GM23338 (cell line): ENCODE results near the gene RNU1-3. TPM values are rescaled to one million over a fixed set of nuclear protein-coding genes. Genes with fewer than 3 reads are reported as not detected.
"Not testable (repeated sequence)": the region's sequence is repeated elsewhere in the genome, so short reads cannot be mapped to it uniquely, and the experiment has no call there.

ENCODE experiments used
- ATAC-seq: fragments of 200-7000 bp; cut with Tn5 transposase; 3 replicates; pipeline ENCODE4 v1.9.1; 2020
- DNase-seq: peaks from one replicate; pipeline ENCODE4 v3.0.0-alpha.2; 2015; ENCODE audit warnings: low spot score
- H2AFZ ChIP-seq: fragments of 200-600 bp; sonication (generic); 2 replicates; pipeline ENCODE4 v1.8.0; 2016; ENCODE audit warnings: antibody characterized with exemption, mild to moderate bottlenecking, moderate library complexity
- H3F3A ChIP-seq: fragments of 200-600 bp; sonication (generic); replicated peaks from 2 replicates; pipeline ENCODE4 v1.8.0; 2017; ENCODE audit warnings: antibody characterized with exemption, mixed run types, low read depth
- H3K27ac ChIP-seq: fragments of 200-600 bp; sonication (generic); 2 replicates; pipeline ENCODE4 v1.6.1; 2016; ENCODE audit warnings: low read depth
- H3K27me3 ChIP-seq: fragments of 200-600 bp; sonication (generic); 2 replicates; pipeline ENCODE4 v1.8.0; 2016; ENCODE audit warnings: mild to moderate bottlenecking, mixed run types, moderate library complexity; ENCODE audit not compliant: insufficient read depth
- H3K36me3 ChIP-seq: fragments of 200-600 bp; sonication (generic); 2 replicates; pipeline ENCODE4 v1.8.0; 2016; ENCODE audit warnings: mild to moderate bottlenecking; ENCODE audit not compliant: insufficient read depth
- H3K4me1 ChIP-seq: fragments of 200-600 bp; sonication (generic); 2 replicates; pipeline ENCODE4 v1.8.0; 2016; ENCODE audit warnings: mild to moderate bottlenecking, moderate library complexity; ENCODE audit not compliant: insufficient read depth
- H3K4me2 ChIP-seq: fragments of 200-600 bp; sonication (generic); 2 replicates; pipeline ENCODE4 v1.7.1; 2017; ENCODE audit warnings: mixed run types
- H3K4me3 ChIP-seq: fragments of 200-600 bp; sonication (generic); 2 replicates; pipeline ENCODE4 v1.6.1; 2016; ENCODE audit warnings: mixed run types
- H3K79me2 ChIP-seq: fragments of 200-600 bp; sonication (generic); replicated peaks from 2 replicates; pipeline ENCODE4 v1.8.0; 2017; ENCODE audit warnings: mild to moderate bottlenecking; ENCODE audit not compliant: insufficient read depth
- H3K9me2 ChIP-seq: fragments of 200-600 bp; sonication (generic); 2 replicates; pipeline ENCODE4 v1.8.0; 2017; ENCODE audit not compliant: insufficient read depth
- H4K20me1 ChIP-seq: fragments of 200-600 bp; sonication (generic); replicated peaks from 2 replicates; pipeline ENCODE4 v1.8.0; 2017; ENCODE audit warnings: mild to moderate bottlenecking; ENCODE audit not compliant: insufficient read depth
- H3K27ac Mint-ChIP-seq: 2 replicates; pipeline ENCODE4 v1.8.0; 2020; ENCODE audit warnings: inconsistent platforms, mild to moderate bottlenecking, moderate library complexity, mixed read lengths
- H3K27me3 Mint-ChIP-seq: 3 replicates; pipeline ENCODE4 v1.8.0; 2022; ENCODE audit warnings: low read depth, mild to moderate bottlenecking, moderate library complexity, mixed read lengths, inconsistent platforms; ENCODE audit not compliant: insufficient read depth, poor library complexity
- H3K36me3 Mint-ChIP-seq: 3 replicates; pipeline ENCODE4 v1.8.0; 2021; ENCODE audit warnings: low read depth, mild to moderate bottlenecking, inconsistent platforms, moderate library complexity, mixed read lengths
- H3K4me1 Mint-ChIP-seq: 3 replicates; pipeline ENCODE4 v1.8.0; 2020; ENCODE audit warnings: mild to moderate bottlenecking, inconsistent platforms, mixed read lengths
- H3K4me3 Mint-ChIP-seq: 3 replicates; pipeline ENCODE4 v1.8.0; 2021; ENCODE audit warnings: moderate library complexity, mild to moderate bottlenecking, inconsistent platforms, mixed read lengths
- H3K9me3 Mint-ChIP-seq: 3 replicates; pipeline ENCODE4 v1.8.0; 2020; ENCODE audit warnings: moderate library complexity, mild to moderate bottlenecking, inconsistent platforms, mixed read lengths
- CREB1 ChIP-seq: fragments of 250-450 bp; sonication (Bioruptor Pico); IDR thresholded peaks from 2 replicates; pipeline ENCODE4 v1.5.0; 2020; ENCODE audit warnings: low read depth, mild to moderate bottlenecking, moderate library complexity
- ETS1 ChIP-seq: IDR thresholded peaks from 2 replicates; pipeline ENCODE4 v1.6.1; 2016; ENCODE audit warnings: antibody characterized with exemption
- EZH2phosphoT487 ChIP-seq: fragments of 200-600 bp; sonication (generic); IDR thresholded peaks from one replicate; pipeline ENCODE4 v1.8.1; 2018; ENCODE audit warnings: antibody characterized with exemption; ENCODE audit not compliant: unreplicated experiment
- NANOG ChIP-seq: IDR thresholded peaks from 2 replicates; pipeline ENCODE4 v1.6.1; 2016; ENCODE audit warnings: antibody characterized with exemption, borderline replicate concordance
- POLR2AphosphoS5 ChIP-seq: IDR thresholded peaks from 2 replicates; pipeline ENCODE4 v1.6.1; 2016; ENCODE audit warnings: antibody characterized with exemption, low read depth
- REST ChIP-seq: IDR thresholded peaks from one replicate; pipeline ENCODE4 v1.6.1; 2018; ENCODE audit warnings: antibody characterized with exemption; ENCODE audit not compliant: unreplicated experiment
- STAT1 ChIP-seq: IDR thresholded peaks from one replicate; pipeline ENCODE4 v1.6.1; 2016; ENCODE audit warnings: antibody characterized with exemption; ENCODE audit not compliant: unreplicated experiment
- ZNF331 ChIP-seq: fragments of 250-450 bp; sonication (Bioruptor Pico); IDR thresholded peaks from 2 replicates; pipeline ENCODE4 v1.5.0; 2020; ENCODE audit warnings: low read depth, mild to moderate bottlenecking, moderate library complexity
- ZNF462 ChIP-seq: fragments of 250-450 bp; sonication (Bioruptor Pico); IDR thresholded peaks from 2 replicates; pipeline ENCODE4 v1.5.0; 2020; ENCODE audit warnings: mild to moderate bottlenecking, moderate library complexity
- polyA plus RNA-seq: library from polyadenylated mRNA; unstranded; fragments of >200 nt; fragmentation: Nextera tagmentation; extraction: Ambion mirVana; gene quantifications from 2 replicates; pipeline ENCODE4 v1.2.1, GENCODE V29; 2016
- total RNA-seq: library from RNA; depleted of rRNA; stranded (reverse); fragments of >200 nt; shearing (Covaris generic); gene quantifications from 2 replicates; pipeline ENCODE4 v1.2.3, GENCODE V29; 2014

The RNU1-3 gene
- total and polyA plus RNA-seq, 2 experiments from 2014 or later = not detected

- ATAC-seq, H3K27me3 ChIP-seq, H3K27ac Mint-ChIP-seq, H2AFZ ChIP-seq, H3K36me3 Mint-ChIP-seq, H3K4me3 ChIP-seq, H3F3A ChIP-seq, H3K27me3 Mint-ChIP-seq, H3K79me2 ChIP-seq, DNase-seq, H3K4me1 ChIP-seq, H3K4me3 Mint-ChIP-seq, H3K4me1 Mint-ChIP-seq, H4K20me1 ChIP-seq, H3K9me2 ChIP-seq, H3K27ac ChIP-seq, H3K4me2 ChIP-seq, H3K9me3 Mint-ChIP-seq: not testable (repeated sequence)
- H3K36me3 ChIP-seq = peaks cover 10% of the 10 kb centered on the region
Observed at GRCh38 chr1:16621681-16622315, 45.0 kb downstream of the RNU1-3 start.

GRCh38 chr1:16621300-16621658 lies 45.5 kb downstream of the RNU1-3 start:
- no peaks in the 10 kb centered on the region for H3K9me3 Mint-ChIP-seq
- DNase-seq (peak; percentile 23), ATAC-seq (no peak)
- H3K27ac Mint-ChIP-seq = no peak overlapping the region
- H3K27me3 Mint-ChIP-seq = peaks cover 2% of the 10 kb centered on the region
- Histone ChIP-seq H3K4me2 (no peak overlapping the region), H3K4me1 (0 out of 2 replicates have a peak, but pooled peaks cover 3% of the 10 kb centered on the region), H3K27ac (no peak overlapping the region), H4K20me1 (peaks cover 9% of the 10 kb centered on the region; the same call in 1 of the 2 replicates), H2AFZ (no peak overlapping the region), H3K36me3 (peaks cover 10% of the 10 kb centered on the region), H3K27me3 (no peaks in the 10 kb centered on the region), H3K9me2 (no peaks in the 10 kb centered on the region), H3F3A (peaks cover 10% of the 10 kb centered on the region; the same call in 1 of the 2 replicates), H3K4me3 (no peak overlapping the region), H3K79me2 (no peaks in the 10 kb centered on the region)
- no peaks in the 10 kb centered on the region for H3K4me1 Mint-ChIP-seq
- H3K36me3 Mint-ChIP-seq = peaks cover 5% of the 10 kb centered on the region; the same call in 2 of the 3 replicates
- no peak overlapping the region for H3K4me3 Mint-ChIP-seq
- TF ChIP-seq CREB1 (CRISPR knock-in tag) = no peak
- no peak for TF ChIP-seq POLR2AphosphoS5
- no peak for TF ChIP-seq STAT1
- TF ChIP-seq ETS1 = no peak
- no peak for TF ChIP-seq REST
- TF ChIP-seq NANOG = no peak
- no peak for TF ChIP-seq ZNF331 (CRISPR knock-in tag)
- TF ChIP-seq ZNF462 (CRISPR knock-in tag) = no peak
- TF ChIP-seq EZH2phosphoT487 = no peak
